HepG2 (cell line): ENCODE results near the gene NVL. TPM values are rescaled to one million over a fixed set of nuclear protein-coding genes. Genes with fewer than 3 reads are reported as not detected.

Experiments
- ATF7-NPFF ChIP-seq: sonication (generic); formaldehyde crosslinking; IDR thresholded peaks from 2 replicates; pipeline ENCODE4 v1.8.1; 2023; ENCODE audit warnings: mild to moderate bottlenecking, low read depth, missing genetic modification reagents, moderate library complexity
- HCFC1 ChIP-seq: fragments of 150-350 bp; IDR thresholded peaks from 2 replicates; pipeline ENCODE4 v1.6.1; 2014; ENCODE audit warnings: low read depth, low read length
- HMGXB4 ChIP-seq, 2 experiments: sonication (generic) in 1 of 2; formaldehyde crosslinking in 1 of 2; IDR thresholded peaks; 2 replicates each; pipeline versions ENCODE4 v1.4.0 to v1.6.1; 2018 to 2020; ENCODE audit warnings: missing genetic modification reagents in 2 of 2, borderline replicate concordance in 1 of 2, low read depth in 1 of 2, mild to moderate bottlenecking in 1 of 2, missing biosample characterization in 1 of 2
- KDM3A ChIP-seq: IDR thresholded peaks from 2 replicates; pipeline ENCODE4 v1.6.1; 2018; ENCODE audit warnings: low read depth, missing compliant biosample characterization
- KLF13 ChIP-seq: sonication (generic); formaldehyde crosslinking; IDR thresholded peaks from 2 replicates; pipeline ENCODE4 v1.4.0; 2020; ENCODE audit warnings: mild to moderate bottlenecking, missing genetic modification reagents
- POLR2A ChIP-seq, 2 experiments: IDR thresholded peaks; 2 replicates each; pipeline ENCODE4 v1.6.1; 2011; ENCODE audit warnings: low read depth in 2 of 2, low read length in 2 of 2, mild to moderate bottlenecking in 1 of 2, moderate library complexity in 1 of 2; ENCODE audit not compliant: insufficient read depth in 1 of 2
- POLR2G ChIP-seq: fragments of 200-400 bp; formaldehyde crosslinking; IDR thresholded peaks from 2 replicates; pipeline ENCODE4 v1.6.1; 2018; ENCODE audit warnings: mild to moderate bottlenecking, low read depth, low read length, moderate library complexity
- STAG1 ChIP-seq: sonication (generic); formaldehyde crosslinking; IDR thresholded peaks from 2 replicates; pipeline ENCODE4 v1.4.0; 2020; ENCODE audit warnings: missing genetic modification reagents
- STAT5B ChIP-seq: sonication (generic); formaldehyde crosslinking; IDR thresholded peaks from 2 replicates; pipeline ENCODE4 v1.4.0; 2020; ENCODE audit warnings: missing genetic modification reagents
- ZNF10 ChIP-seq: sonication (generic); formaldehyde crosslinking; IDR thresholded peaks from 2 replicates; pipeline ENCODE4 v1.4.0; 2020; ENCODE audit warnings: mild to moderate bottlenecking, low read depth, missing genetic modification reagents, borderline replicate concordance
- ZNF552 ChIP-seq: sonication (generic); formaldehyde crosslinking; IDR thresholded peaks from 2 replicates; pipeline ENCODE4 v1.9.0; 2022; ENCODE audit warnings: missing genetic modification reagents, mild to moderate bottlenecking, borderline replicate concordance
- ZNF607 ChIP-seq: sonication (generic); formaldehyde crosslinking; IDR thresholded peaks from 2 replicates; pipeline ENCODE4 v1.5.1; 2020; ENCODE audit warnings: missing genetic modification reagents, mild to moderate bottlenecking, borderline replicate concordance
- polyA plus RNA-seq, 8 experiments: library from polyadenylated mRNA; depleted of rRNA in 3 of 8; stranded (reverse) in 7 of 8; unstranded in 1 of 8; fragments of >200 nt; fragmentation: Illumina TruSeq in 4 of 8; extraction: Trizol in 4 of 8; gene quantifications; 2 replicates each; pipeline versions ENCODE4 v1.2.1 to v1.2.3, GENCODE V29; 2011 to 2016; ENCODE audit warnings: low read depth in 4 of 8, missing spikeins in 1 of 8, mixed read lengths in 1 of 8; ENCODE audit not compliant: insufficient read depth in 1 of 8
- total RNA-seq, 5 experiments: library from RNA; depleted of rRNA; stranded (reverse); fragments of >200 nt; fragmentation: Illumina TruSeq; extraction: Trizol; gene quantifications; 2 replicates each; pipeline ENCODE4 v1.2.3, GENCODE V29; 2016; ENCODE audit warnings: low read depth in 1 of 5
- TF ChIP-seq, protein P1 (sequence below): sonication (generic); formaldehyde crosslinking; IDR thresholded peaks from 2 replicates; pipeline ENCODE4 v1.5.0; 2020; ENCODE audit warnings: mild to moderate bottlenecking, missing genetic modification reagents, borderline replicate concordance
- TF ChIP-seq, protein P2 (sequence below): sonication (generic); formaldehyde crosslinking; IDR thresholded peaks from 2 replicates; pipeline ENCODE4 v1.5.1; 2020; ENCODE audit warnings: missing genetic modification reagents, mild to moderate bottlenecking, borderline replicate concordance
- TF ChIP-seq, protein P3 (sequence below): sonication (generic); formaldehyde crosslinking; IDR thresholded peaks from 2 replicates; pipeline ENCODE4 v1.4.0; 2020; ENCODE audit warnings: missing genetic modification reagents, borderline replicate concordance

The NVL gene
- total and polyA plus RNA-seq, 2 of the 13 experiments (the other 11 are each of a cell fraction or from before 2014, with no cell fraction given): 8.3 to 21.0 TPM

DNA sequence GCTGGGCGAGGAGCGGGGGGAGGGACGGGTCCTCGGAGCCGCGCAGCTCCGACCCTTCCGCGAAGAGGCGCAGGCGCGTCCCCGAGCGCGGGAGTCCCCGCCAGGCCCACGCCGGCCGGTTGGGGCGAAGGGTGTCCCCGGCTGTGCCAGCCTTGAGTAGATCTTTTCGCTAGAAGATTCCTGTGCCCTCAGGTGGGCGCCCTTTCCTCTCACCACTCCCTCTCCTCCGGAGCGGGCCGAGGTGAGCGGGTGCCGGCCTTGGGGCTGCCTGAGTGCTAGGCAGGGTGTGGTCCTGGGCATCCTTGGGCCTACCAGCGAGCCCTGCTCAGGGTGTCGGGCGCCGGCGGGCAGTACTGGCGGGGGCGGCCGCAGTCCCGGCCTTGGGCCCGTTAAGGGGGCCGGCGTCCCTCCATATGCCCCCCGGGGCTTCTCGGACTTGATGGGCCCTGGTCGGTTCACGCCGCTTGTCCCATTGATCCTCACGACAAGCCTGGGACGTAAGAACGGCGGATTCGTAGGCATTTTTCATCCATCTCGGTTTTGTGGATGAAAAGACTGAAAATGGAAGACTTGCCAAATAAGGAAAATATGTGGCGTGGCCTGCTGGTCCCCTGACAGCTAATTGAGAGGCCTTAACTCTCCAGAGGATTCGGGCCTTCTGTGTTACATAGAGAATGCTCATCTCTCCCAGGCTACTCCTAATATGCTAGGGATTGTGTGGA, 146.2 kb downstream of the NVL start (continued):
- TF ChIP-seq ZNF10 (CRISPR knock-in tag): no peak
- TF ChIP-seq, protein P1, sequence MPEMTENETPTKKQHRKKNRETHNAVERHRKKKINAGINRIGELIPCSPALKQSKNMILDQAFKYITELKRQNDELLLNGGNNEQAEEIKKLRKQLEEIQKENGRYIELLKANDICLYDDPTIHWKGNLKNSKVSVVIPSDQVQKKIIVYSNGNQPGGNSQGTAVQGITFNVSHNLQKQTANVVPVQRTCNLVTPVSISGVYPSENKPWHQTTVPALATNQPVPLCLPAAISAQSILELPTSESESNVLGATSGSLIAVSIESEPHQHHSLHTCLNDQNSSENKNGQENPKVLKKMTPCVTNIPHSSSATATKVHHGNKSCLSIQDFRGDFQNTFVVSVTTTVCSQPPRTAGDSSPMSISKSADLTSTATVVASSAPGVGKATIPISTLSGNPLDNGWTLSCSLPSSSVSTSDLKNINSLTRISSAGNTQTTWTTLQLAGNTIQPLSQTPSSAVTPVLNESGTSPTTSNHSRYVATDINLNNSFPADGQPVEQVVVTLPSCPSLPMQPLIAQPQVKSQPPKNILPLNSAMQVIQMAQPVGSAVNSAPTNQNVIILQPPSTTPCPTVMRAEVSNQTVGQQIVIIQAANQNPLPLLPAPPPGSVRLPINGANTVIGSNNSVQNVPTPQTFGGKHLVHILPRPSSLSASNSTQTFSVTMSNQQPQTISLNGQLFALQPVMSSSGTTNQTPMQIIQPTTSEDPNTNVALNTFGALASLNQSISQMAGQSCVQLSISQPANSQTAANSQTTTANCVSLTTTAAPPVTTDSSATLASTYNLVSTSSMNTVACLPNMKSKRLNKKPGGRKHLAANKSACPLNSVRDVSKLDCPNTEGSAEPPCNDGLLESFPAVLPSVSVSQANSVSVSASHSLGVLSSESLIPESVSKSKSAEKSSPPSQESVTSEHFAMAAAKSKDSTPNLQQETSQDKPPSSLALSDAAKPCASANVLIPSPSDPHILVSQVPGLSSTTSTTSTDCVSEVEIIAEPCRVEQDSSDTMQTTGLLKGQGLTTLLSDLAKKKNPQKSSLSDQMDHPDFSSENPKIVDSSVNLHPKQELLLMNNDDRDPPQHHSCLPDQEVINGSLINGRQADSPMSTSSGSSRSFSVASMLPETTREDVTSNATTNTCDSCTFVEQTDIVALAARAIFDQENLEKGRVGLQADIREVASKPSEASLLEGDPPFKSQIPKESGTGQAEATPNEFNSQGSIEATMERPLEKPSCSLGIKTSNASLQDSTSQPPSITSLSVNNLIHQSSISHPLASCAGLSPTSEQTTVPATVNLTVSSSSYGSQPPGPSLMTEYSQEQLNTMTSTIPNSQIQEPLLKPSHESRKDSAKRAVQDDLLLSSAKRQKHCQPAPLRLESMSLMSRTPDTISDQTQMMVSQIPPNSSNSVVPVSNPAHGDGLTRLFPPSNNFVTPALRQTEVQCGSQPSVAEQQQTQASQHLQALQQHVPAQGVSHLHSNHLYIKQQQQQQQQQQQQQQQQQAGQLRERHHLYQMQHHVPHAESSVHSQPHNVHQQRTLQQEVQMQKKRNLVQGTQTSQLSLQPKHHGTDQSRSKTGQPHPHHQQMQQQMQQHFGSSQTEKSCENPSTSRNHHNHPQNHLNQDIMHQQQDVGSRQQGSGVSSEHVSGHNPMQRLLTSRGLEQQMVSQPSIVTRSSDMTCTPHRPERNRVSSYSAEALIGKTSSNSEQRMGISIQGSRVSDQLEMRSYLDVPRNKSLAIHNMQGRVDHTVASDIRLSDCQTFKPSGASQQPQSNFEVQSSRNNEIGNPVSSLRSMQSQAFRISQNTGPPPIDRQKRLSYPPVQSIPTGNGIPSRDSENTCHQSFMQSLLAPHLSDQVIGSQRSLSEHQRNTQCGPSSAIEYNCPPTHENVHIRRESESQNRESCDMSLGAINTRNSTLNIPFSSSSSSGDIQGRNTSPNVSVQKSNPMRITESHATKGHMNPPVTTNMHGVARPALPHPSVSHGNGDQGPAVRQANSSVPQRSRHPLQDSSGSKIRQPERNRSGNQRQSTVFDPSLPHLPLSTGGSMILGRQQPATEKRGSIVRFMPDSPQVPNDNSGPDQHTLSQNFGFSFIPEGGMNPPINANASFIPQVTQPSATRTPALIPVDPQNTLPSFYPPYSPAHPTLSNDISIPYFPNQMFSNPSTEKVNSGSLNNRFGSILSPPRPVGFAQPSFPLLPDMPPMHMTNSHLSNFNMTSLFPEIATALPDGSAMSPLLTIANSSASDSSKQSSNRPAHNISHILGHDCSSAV (CRISPR knock-in tag): no peak
- no peak; the same call in 1 of the 2 replicates for TF ChIP-seq ATF7-NPFF
- no peak for TF ChIP-seq ZNF552 (CRISPR knock-in tag)
- TF ChIP-seq KDM3A: peak; percentile 30; the same call in 1 of the 2 replicates
- TF ChIP-seq POLR2A (IDR thresholded peaks at IDR 0.05; ENCODE audit: insufficient read depth in 1 of 2, low read depth in 2 of 2, low read length in 2 of 2): 0 out of 4 replicates have a peak, but pooled peaks of 1 of the 2 experiments have one; percentile 1
- no peak for TF ChIP-seq POLR2G
- TF ChIP-seq, protein P2, sequence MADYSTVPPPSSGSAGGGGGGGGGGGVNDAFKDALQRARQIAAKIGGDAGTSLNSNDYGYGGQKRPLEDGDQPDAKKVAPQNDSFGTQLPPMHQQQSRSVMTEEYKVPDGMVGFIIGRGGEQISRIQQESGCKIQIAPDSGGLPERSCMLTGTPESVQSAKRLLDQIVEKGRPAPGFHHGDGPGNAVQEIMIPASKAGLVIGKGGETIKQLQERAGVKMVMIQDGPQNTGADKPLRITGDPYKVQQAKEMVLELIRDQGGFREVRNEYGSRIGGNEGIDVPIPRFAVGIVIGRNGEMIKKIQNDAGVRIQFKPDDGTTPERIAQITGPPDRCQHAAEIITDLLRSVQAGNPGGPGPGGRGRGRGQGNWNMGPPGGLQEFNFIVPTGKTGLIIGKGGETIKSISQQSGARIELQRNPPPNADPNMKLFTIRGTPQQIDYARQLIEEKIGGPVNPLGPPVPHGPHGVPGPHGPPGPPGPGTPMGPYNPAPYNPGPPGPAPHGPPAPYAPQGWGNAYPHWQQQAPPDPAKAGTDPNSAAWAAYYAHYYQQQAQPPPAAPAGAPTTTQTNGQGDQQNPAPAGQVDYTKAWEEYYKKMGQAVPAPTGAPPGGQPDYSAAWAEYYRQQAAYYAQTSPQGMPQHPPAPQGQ (CRISPR knock-in tag): no peak; the same call in 1 of the 2 replicates
- TF ChIP-seq STAG1 (CRISPR knock-in tag): peak; percentile 18; the same call in 1 of the 2 replicates
- TF ChIP-seq STAT5B (CRISPR knock-in tag): 0 out of 2 replicates have a peak, but pooled peaks have one; percentile 33
- TF ChIP-seq HCFC1: no peak
- TF ChIP-seq, protein P3, sequence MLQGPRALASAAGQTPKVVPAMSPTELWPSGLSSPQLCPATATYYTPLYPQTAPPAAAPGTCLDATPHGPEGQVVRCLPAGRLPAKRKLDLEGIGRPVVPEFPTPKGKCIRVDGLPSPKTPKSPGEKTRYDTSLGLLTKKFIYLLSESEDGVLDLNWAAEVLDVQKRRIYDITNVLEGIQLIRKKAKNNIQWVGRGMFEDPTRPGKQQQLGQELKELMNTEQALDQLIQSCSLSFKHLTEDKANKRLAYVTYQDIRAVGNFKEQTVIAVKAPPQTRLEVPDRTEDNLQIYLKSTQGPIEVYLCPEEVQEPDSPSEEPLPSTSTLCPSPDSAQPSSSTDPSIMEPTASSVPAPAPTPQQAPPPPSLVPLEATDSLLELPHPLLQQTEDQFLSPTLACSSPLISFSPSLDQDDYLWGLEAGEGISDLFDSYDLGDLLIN (CRISPR knock-in tag): no peak
- TF ChIP-seq HMGXB4 (CRISPR knock-in tag; IDR thresholded peaks at IDR 0.05; ENCODE audit: borderline replicate concordance in 1 of 2, low read depth in 1 of 2): peak in 1 of 2 experiments; percentile 46; a peak in 3 of 4 replicates
- TF ChIP-seq ZNF607: no peak
- TF ChIP-seq KLF13: 0 out of 2 replicates have a peak, but pooled peaks have one; percentile 40
